Measurements from ENCODE around the gene PAWR.

- TF ChIP-seq ZNF275 (CRISPR knock-in tag; IDR thresholded peaks at IDR 0.05; ENCODE audit: borderline replicate concordance) (no peak), CBFB (CRISPR knock-in tag; IDR thresholded peaks at IDR 0.05) (no peak), TSC22D2 (CRISPR knock-in tag; IDR thresholded peaks at IDR 0.05; ENCODE audit: borderline replicate concordance) (no peak), ARNT2 (CRISPR knock-in tag; IDR thresholded peaks at IDR 0.05; ENCODE audit: low read depth) (no peak), CTCF (CRISPR knock-in tag; IDR thresholded peaks at IDR 0.05) (no peak), ZBTB1 (CRISPR knock-in tag; IDR thresholded peaks at IDR 0.05; ENCODE audit: borderline replicate concordance) (no peak), TAF1 (CRISPR knock-in tag; IDR thresholded peaks at IDR 0.05) (no peak), ZNF879 (CRISPR knock-in tag; IDR thresholded peaks at IDR 0.05) (no peak), ZKSCAN1 (IDR thresholded peaks at IDR 0.05; ENCODE audit: low read length) (no peak), ARHGAP35 (CRISPR knock-in tag; IDR thresholded peaks at IDR 0.05; ENCODE audit: borderline replicate concordance) (no peak), TFDP1 (CRISPR knock-in tag; IDR thresholded peaks at IDR 0.05; ENCODE audit: borderline replicate concordance) (no peak), FOSL1 (CRISPR knock-in tag; IDR thresholded peaks at IDR 0.05; ENCODE audit: borderline replicate concordance) (no peak), ZBTB4 (CRISPR knock-in tag; IDR thresholded peaks at IDR 0.05; ENCODE audit: borderline replicate concordance) (no peak), MAX (IDR thresholded peaks at IDR 0.05) (no peak)
These were observed 15.9 kb upstream of the PAWR start for GRCh38 chr12:79706676-79707075.
